ENCODE results near the gene COBLL1. TPM values are rescaled to one million over a fixed set of nuclear protein-coding genes. Genes with fewer than 3 reads are reported as not detected.

The COBLL1 gene
- total RNA-seq, 1 experiment from 2014 or later = 5.9 TPM

- no peak overlapping the region for H3K4me2 ChIP-seq (ENCODE audit: insufficient read depth, insufficient read length, low read length)
- H3K18ac ChIP-seq (ENCODE audit: insufficient read length, low read depth, low read length) = no peak overlapping the region
- H3K9ac ChIP-seq (ENCODE audit: extremely low read depth, insufficient read length, low read length) = no peak overlapping the region
- no peak overlapping the region for H3K4me3 Mint-ChIP-seq
- no peak overlapping the region for H3K56ac ChIP-seq (ENCODE audit: insufficient read length, low read depth, low read length)
- no peaks in the 10 kb centered on the region for H3K27me3 Mint-ChIP-seq (ENCODE audit: low read depth)
- no peaks in the 10 kb centered on the region for H3K4me1 ChIP-seq (ENCODE audit: insufficient read depth, low read length)
- H4K91ac ChIP-seq (ENCODE audit: insufficient read length, low read depth, low read length) = no peak overlapping the region
- H2BK120ac ChIP-seq (ENCODE audit: low read depth, low read length, poor library complexity, severe bottlenecking) = no peak overlapping the region
- H2BK5ac ChIP-seq (ENCODE audit: insufficient read length, low read length) = no peak overlapping the region
- no peak overlapping the region for H2BK15ac ChIP-seq (ENCODE audit: low read depth, low read length)
- H3K27ac Mint-ChIP-seq = no peak overlapping the region
- H3K79me2 ChIP-seq (ENCODE audit: insufficient read depth, low read length) = no peaks in the 10 kb centered on the region
- H3K9me3 Mint-ChIP-seq = no peaks in the 10 kb centered on the region
- H3T11ph ChIP-seq (ENCODE audit: low read length) = no peak overlapping the region
- no peak overlapping the region for H3K27ac ChIP-seq (ENCODE audit: insufficient read length, low read depth, low read length)
- H3K23me2 ChIP-seq (ENCODE audit: insufficient read length, low read depth, low read length, poor library complexity, severe bottlenecking) = no peaks in the 10 kb centered on the region
- H3K14ac ChIP-seq (ENCODE audit: insufficient read depth, low read length) = no peak overlapping the region
- H4K5ac ChIP-seq (ENCODE audit: insufficient read length, low read depth, low read length) = no peak overlapping the region
- H3K36me3 Mint-ChIP-seq (ENCODE audit: insufficient read depth in 1 of 3, low read depth in 3 of 3) = no peaks in the 10 kb centered on the region
- no peak overlapping the region for H2AFZ ChIP-seq (ENCODE audit: low read length)
- no peak for DNase-seq
- TF ChIP-seq, protein P1, sequence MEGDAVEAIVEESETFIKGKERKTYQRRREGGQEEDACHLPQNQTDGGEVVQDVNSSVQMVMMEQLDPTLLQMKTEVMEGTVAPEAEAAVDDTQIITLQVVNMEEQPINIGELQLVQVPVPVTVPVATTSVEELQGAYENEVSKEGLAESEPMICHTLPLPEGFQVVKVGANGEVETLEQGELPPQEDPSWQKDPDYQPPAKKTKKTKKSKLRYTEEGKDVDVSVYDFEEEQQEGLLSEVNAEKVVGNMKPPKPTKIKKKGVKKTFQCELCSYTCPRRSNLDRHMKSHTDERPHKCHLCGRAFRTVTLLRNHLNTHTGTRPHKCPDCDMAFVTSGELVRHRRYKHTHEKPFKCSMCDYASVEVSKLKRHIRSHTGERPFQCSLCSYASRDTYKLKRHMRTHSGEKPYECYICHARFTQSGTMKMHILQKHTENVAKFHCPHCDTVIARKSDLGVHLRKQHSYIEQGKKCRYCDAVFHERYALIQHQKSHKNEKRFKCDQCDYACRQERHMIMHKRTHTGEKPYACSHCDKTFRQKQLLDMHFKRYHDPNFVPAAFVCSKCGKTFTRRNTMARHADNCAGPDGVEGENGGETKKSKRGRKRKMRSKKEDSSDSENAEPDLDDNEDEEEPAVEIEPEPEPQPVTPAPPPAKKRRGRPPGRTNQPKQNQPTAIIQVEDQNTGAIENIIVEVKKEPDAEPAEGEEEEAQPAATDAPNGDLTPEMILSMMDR (conservative IDR thresholded peaks at IDR 0.05) = no peak
- H3K4me1 Mint-ChIP-seq = no peaks in the 10 kb centered on the region
- no peak overlapping the region for H3K23ac ChIP-seq (ENCODE audit: insufficient read length, low read depth, low read length)
- no peak overlapping the region for H2BK12ac ChIP-seq (ENCODE audit: insufficient read length, low read depth, low read length)
- H4K20me1 ChIP-seq (ENCODE audit: control insufficient read depth, insufficient read depth, insufficient read length) = no peaks in the 10 kb centered on the region
- H2BK20ac ChIP-seq (ENCODE audit: low read depth, low read length, poor library complexity, severe bottlenecking) = no peak overlapping the region
- no peak overlapping the region for H2AK5ac ChIP-seq (ENCODE audit: insufficient read length, low read length)
- H3K9me3 ChIP-seq (ENCODE audit: control insufficient read depth, low read depth, low read length) = no peaks in the 10 kb centered on the region
- no peak overlapping the region for H3K4ac ChIP-seq (ENCODE audit: low read depth, low read length)
- no peaks in the 10 kb centered on the region for H3K27me3 ChIP-seq (ENCODE audit: insufficient read depth, low read length)
- no peaks in the 10 kb centered on the region for H3K79me1 ChIP-seq (ENCODE audit: insufficient read depth, low read depth, low read length, poor library complexity, severe bottlenecking)
- no peak overlapping the region for H4K8ac ChIP-seq (replicated peaks; ENCODE audit: insufficient read length, low read depth, low read length)
Measured at GRCh38 chr2:164706522-164706921, 135.1 kb downstream of the COBLL1 start.
